Measurements from ENCODE around the gene CORO7.

- TF ChIP-seq CTCF (IDR thresholded peaks at IDR 0.05; ENCODE audit: low read length) (no peak), EZH2 (IDR thresholded peaks at IDR 0.05; ENCODE audit: borderline replicate concordance, low read length) (no peak)
Measured at GRCh38 chr16:4351880-4352279, 64.5 kb downstream of the CORO7 start.
